ENCODE results near the gene CFAP54. TPM values are rescaled to one million over a fixed set of nuclear protein-coding genes. Genes with fewer than 3 reads are reported as not detected.

The CFAP54 gene
- total and polyA plus RNA-seq, 2 of the 4 experiments (the other 2 are of a cell fraction): 0.18 to 0.41 TPM

- H3K9me3 ChIP-seq (ENCODE audit: control insufficient read depth, insufficient read depth, low read length): no peaks in the 10 kb centered on the region
- no CpG with 5 or more reads among the region's 3 CpGs for WGBS, 2 experiments (ENCODE audit: extremely low coverage in 2 of 2, insufficient read length in 1 of 2)
- TF ChIP-seq CEBPB (IDR thresholded peaks at IDR 0.05; ENCODE audit: low read depth, low read length) (peak; percentile 66), SMC3 (IDR thresholded peaks at IDR 0.05; ENCODE audit: low read depth, low read length) (no peak), RAD21 (IDR thresholded peaks at IDR 0.05; ENCODE audit: low read length) (no peak), CHD1 (IDR thresholded peaks at IDR 0.05; ENCODE audit: low read depth, low read length) (no peak)
- no peak overlapping the region for H3K56ac ChIP-seq (ENCODE audit: extremely low read depth, insufficient read depth, low read length)
- H4K8ac ChIP-seq (ENCODE audit: low read depth in 2 of 2, low read length in 2 of 2): no peak overlapping the region
- no peak overlapping the region for H2AFZ ChIP-seq (replicated peaks; ENCODE audit: low read length, poor library complexity)
- H2BK20ac ChIP-seq (ENCODE audit: low read depth, low read length): no peak overlapping the region
- DNase-seq (peak; percentile 85), ATAC-seq (ENCODE audit: low read depth) (peak; percentile 91)
- H3K4me1 ChIP-seq (ENCODE audit: control insufficient read depth, insufficient read depth, low read length): no peaks in the 10 kb centered on the region
- in situ Hi-C loops (cut with MboI; ENCODE audit: low sequenced_read_pairs): no loop called here
- no peaks in the 10 kb centered on the region for H4K20me1 ChIP-seq (ENCODE audit: insufficient read depth, low read length)
- H3K27me3 ChIP-seq (ENCODE audit: control insufficient read depth, insufficient read depth, low read length): no peaks in the 10 kb centered on the region
- H3K36me3 ChIP-seq (ENCODE audit: control insufficient read depth, insufficient read depth, low read length): no peaks in the 10 kb centered on the region
- dilution Hi-C loops (cut with HindIII; ENCODE audit: low sequenced_read_pairs, unreplicated experiment): no loop called here
- no peaks in the 10 kb centered on the region for H3K79me1 ChIP-seq (ENCODE audit: low read depth in 1 of 2, low read length in 2 of 2)
- H3K9ac ChIP-seq (ENCODE audit: low read depth, low read length): no peak overlapping the region
- H4K91ac ChIP-seq (ENCODE audit: insufficient read depth, low read depth, low read length): no peak overlapping the region
- no peak overlapping the region for H2BK120ac ChIP-seq (ENCODE audit: low read depth, low read length)
- H3K18ac ChIP-seq (ENCODE audit: low read depth, low read length): no peak overlapping the region
- no peaks in the 10 kb centered on the region for H3K9me1 ChIP-seq (ENCODE audit: insufficient read depth, low read length)
- H4K5ac ChIP-seq (ENCODE audit: low read depth, low read length): no peak overlapping the region
- POLR2A ChIA-PET (ENCODE audit: unreplicated experiment): no interaction called here
- no peak overlapping the region for H3K4me3 ChIP-seq (ENCODE audit: insufficient read depth, low read depth, low read length)
- H2BK15ac ChIP-seq (ENCODE audit: low read depth, low read length): no peak overlapping the region
- intact Hi-C loops (cut with micrococcal nuclease): no loop called here
- no peak overlapping the region; the same call in 1 of the 2 replicates for H3K4me2 ChIP-seq (ENCODE audit: low read depth, low read length)
- H3K4ac ChIP-seq (ENCODE audit: low read depth, low read length): no peak overlapping the region
- H3K23ac ChIP-seq (ENCODE audit: low read depth, low read length): no peak overlapping the region
- no peak overlapping the region for H3K14ac ChIP-seq (replicated peaks; ENCODE audit: low read depth, low read length)
- no TSS peak for BruUV-seq (replicated peaks)
- no peak overlapping the region for H2AK5ac ChIP-seq (ENCODE audit: low read depth, low read length)
- H2BK5ac ChIP-seq (ENCODE audit: low read depth, low read length, poor library complexity, severe bottlenecking): no peak overlapping the region
- no peak overlapping the region for H2AK9ac ChIP-seq (replicated peaks; ENCODE audit: low read depth, low read length, poor library complexity)
- H3K27ac ChIP-seq (ENCODE audit: insufficient read depth, low read length): no peak overlapping the region
- CTCF ChIA-PET: interaction anchor here (1.1 to 1.3 kb wide), 2 partner anchors 10 to 18 kb away, joined by 4 read pairs; no protein-coding TSS in a partner anchor
Measured at GRCh38 chr12:96811083-96811482, 321.7 kb downstream of the CFAP54 start.

Measured in IMR-90 (cell line).